Endometrium (tissue), 2 donors: Measurements from ENCODE around the gene NMNAT2.
"Not testable (repeated sequence)": the region's sequence is repeated elsewhere in the genome, so short reads cannot be mapped to it uniquely, and the experiment has no call there.

Experiments used
- FAIRE-seq: peaks from 2 replicates; lab custom pipeline; 2012; peaks lifted over from hg19 to GRCh38; lab: Jason Lieb, UNC
- donor health status: control.
- donor health status: control.

The NMNAT2 gene

DNA sequence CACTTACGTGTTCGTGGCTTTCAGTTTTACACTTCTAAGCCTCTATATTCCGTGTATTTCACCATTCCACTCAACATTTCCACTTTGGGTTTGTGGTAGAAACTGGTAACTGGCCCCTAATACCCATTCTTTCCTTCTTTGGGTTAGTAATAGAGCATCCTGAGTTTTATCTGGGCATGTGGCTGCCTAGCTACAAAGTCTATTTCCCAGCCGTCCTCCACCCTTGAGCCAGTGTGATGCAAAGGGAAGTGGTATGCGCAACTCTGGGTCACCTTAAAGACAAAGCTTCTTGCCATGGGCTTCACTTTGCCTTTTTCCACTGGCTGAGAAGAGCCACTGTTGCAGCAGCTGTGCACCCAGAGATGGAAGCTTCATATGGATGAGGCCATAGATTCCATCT is 158.3 kb downstream of the NMNAT2 start:
- FAIRE-seq: no peak

DNA sequence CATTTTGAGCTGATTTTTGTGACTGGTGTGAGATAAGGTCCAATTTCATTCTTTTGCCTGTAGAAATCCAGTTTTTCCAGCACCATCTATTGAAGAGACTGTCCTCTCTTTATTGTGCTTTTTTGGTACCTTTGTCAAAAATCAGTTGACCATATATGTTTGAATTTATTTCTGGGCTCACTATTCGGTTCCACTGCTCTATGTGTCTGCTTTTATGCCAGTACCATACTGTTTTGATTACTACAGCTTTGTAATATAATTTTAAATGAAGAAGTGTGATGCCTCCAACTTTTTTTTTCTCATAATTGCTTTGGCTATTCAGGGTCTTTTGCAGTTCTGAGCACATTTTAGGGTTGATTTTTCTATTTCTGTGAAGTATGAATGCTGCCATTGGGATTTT is 163.1 kb downstream of the NMNAT2 start:
- no peak for FAIRE-seq

DNA sequence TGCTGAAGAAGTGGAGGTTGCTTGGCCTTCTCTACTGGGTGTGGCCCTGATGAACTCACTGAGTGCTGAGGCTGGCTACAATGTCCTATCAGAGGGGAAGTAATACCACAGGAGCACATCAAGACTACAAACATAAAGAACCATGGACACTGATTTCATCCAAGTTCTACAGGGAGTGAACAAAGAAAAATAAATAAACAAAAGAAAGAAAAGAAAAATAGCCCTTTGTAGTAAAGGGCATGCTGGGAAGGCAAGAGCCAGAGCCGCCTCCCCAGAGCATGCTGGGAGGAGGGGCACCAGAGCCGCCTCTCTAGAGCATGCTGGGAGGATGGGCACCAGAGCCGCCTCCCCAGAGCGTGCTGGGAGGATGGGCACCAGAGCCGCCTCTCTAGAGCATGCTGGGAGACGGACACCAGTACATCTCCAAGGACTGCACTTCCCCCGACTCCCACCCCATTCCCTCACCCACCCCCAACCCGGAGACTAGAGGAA is 166.2 kb downstream of the NMNAT2 start:
- no peak for FAIRE-seq

DNA sequence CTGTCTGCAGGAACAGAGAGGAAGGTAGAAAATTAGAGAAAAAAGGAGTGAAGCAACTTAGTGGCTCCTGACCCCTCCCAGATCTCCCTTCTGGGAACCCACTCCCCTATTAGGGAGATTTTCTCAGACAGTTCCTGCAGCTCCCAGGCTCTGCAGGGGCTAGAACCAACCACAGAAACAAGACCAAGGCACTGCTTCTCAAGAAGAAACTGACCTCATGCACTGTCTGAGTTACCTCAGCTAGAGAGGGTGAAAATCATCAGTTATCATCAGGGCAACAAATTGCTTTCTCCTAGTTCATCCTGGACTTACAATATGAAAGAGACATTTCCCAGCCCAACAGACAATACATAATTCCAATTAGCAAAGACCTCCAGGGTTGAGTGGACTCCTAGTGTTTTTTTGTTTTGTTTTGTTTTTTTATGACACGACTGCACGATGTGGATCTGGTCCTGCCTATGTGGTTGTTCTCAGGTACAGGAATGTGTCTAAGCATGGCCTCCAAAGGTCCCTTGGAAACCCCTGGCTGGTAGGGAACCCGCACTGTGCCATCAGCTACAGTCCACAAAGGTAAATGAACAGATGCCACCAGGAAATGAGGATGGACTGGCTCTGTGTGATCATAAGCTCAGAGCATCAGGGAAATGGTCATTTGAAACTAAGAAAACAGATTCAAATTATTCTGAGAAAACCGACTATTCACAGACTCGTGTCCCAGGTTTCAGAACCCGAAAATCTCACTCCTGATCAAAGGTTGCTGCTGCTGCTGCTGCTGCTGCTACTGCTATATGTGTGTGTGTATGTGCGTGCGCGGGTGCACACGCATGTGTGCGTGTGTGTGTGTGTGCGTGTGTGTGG is 166.8 kb downstream of the NMNAT2 start:
- FAIRE-seq: no peak

DNA sequence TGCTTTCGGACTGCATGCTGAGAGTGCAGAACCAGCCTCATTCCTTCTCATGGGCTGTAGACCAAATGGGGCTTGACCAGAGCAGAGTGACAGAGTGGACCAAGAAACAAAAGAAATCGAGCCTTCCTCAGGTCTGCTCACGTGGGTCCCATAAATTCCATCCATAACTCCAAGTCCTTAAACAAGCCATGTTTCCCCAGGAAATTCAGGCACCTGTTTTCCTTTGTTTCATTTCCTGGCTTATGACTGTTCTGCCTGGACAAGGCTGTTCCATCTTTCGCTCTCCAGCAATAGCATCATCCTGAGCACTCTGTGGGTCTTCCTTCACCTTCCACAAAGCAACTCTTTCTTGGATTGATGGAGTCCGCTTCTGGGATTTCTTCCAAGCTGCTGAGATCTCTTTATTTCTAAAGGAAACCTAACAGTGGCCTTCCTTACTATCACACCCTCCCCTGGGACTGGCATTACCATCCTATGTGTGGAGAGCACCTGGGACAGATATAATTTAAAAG is 168.2 kb downstream of the NMNAT2 start:
- no peak for FAIRE-seq

DNA sequence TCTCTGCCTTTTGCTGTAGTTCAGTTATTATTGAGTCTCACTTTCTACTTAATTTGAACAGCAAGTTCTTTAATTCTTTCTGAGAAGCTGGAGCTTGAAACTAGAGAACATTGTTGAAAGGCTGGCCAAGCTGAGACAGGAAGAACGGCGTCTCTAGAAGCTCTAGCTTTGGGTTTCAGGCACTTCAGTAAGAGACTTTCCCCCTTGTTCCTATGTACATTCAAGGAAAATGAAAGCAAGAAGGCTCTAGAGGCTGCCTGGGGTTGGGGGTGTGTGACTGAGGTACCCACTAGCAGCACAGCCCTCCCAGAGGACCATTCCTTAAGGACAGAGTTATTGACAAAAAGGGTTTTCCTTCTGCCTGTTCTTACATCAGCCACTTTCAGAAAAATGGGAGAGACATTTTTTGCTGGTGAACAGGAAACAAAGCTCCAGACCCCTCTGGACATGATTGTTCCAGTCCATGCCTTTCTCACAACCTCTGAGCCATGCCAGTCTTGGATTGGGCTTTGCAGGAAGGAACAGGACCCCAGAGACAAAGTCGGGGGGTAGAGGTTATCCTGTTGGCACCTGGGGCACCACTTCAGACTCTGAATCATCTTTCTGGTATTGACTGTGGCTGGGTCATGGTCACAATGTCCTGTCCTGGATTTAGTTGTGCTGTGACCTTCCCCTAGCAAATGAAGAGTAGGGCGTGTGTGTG is 169.0 kb downstream of the NMNAT2 start:
- no peak for FAIRE-seq

DNA sequence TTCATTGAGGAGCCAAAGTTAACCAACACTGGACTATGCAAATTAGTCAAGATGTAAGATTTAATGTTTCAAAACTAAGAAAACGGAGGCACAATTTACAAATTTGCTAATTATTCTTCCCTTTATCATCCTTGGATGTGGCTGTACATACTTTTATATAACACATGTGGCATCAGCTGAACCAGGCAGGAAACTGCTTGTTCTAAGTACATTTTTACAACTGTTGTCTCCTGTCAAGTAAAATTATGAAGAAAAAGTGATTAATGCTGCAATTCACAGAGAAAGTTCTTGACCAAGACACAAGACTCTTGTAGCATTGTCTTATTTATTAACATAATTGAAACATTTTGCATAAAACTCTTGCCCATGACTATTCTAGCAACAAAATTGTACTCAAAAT is 170.2 kb downstream of the NMNAT2 start:
- no peak for FAIRE-seq

DNA sequence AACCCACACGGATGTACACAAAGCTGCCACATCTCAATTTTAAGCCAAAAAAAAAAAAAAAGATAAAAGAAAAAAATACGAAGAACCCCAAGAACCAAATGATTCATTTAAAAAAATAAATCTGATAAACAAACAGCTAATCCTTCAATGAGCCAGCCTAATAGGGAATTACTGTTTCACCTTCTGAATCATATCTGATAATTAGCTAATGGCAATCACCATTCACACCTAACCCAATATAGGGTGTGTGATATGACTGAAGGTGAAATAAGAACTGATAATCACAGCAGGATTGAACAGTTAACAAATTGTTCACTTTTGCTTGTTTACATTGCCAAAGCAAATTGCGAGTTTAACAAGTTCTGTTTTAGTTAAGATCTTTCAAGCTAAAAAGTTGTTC is 170.7 kb downstream of the NMNAT2 start:
- FAIRE-seq: no peak

DNA sequence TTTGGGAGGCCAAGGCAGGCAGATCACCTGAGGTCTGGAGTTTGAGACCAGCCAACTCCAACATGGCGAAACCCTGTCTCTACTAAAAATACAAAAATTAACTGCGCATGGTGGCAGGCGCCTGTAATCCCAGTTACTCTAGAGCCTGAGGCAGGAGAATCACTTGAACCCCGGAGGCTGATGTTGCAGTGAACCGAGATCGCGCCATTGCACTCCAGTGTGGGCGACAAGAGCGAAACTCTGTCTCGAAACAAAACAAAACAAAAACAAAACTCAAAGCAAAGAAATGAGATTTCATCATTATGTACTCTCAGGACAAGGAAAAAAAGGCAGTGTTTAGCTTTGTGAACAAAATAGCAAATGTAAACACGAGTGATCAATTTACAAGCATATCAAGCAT is 171.1 kb downstream of the NMNAT2 start:
- no peak for FAIRE-seq

DNA sequence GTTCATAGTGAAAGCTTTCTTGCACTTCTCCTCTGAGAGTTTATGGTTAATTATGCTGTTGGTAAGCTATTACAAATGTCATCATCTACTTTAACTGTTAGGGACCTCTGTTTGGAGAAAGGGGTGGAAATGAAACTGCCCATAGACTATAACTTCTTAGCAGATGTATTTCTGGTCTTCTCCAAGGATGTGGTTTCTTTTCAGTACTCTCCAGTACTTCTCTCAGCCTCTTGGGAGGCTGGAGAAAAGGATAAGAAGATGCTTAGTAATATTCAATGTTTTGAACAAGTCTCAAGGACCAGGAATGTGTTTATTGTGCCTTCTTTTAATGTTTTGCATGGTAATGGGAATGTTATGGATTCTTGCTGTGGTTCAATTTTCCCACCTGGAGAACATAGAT is 171.7 kb downstream of the NMNAT2 start:
- FAIRE-seq: no peak

DNA sequence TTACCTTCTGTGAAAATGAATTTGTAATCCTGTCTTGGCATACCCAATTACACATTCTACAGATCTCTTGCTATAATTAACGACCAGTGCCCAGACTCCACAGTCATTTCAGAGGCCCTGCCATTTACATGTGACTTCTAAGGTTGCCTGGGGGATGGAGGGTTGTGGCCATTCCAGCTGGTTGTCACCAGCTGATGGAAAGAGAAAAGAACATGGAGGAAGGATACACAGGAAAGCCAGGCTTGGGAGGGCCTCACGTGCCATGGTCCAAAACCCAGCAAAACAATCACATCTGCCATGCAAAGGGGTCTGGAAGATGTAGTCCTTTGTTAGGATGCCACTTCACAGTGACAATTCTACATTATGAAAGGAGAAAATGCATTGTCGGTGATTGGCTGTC is 172.8 kb downstream of the NMNAT2 start:
- FAIRE-seq: no peak

DNA sequence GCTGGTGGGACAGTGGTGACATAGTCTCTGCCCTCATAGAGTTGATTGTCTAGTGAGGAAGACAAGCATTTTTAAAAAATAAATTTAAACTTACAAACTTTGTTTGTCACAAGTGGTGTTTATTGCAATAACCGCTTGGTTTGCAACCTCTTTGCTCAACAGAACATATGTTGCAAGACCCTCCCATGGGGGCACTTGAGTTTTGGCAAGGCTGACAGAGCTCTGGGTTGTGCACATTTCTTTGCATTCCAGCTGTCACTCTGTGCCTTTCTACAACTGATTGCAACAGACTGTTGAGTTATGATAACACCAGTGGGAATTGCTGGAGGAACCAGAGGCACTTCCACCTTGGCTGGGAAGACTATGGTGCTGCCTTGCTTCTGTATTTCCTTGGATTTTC is 173.7 kb downstream of the NMNAT2 start:
- no peak for FAIRE-seq

DNA sequence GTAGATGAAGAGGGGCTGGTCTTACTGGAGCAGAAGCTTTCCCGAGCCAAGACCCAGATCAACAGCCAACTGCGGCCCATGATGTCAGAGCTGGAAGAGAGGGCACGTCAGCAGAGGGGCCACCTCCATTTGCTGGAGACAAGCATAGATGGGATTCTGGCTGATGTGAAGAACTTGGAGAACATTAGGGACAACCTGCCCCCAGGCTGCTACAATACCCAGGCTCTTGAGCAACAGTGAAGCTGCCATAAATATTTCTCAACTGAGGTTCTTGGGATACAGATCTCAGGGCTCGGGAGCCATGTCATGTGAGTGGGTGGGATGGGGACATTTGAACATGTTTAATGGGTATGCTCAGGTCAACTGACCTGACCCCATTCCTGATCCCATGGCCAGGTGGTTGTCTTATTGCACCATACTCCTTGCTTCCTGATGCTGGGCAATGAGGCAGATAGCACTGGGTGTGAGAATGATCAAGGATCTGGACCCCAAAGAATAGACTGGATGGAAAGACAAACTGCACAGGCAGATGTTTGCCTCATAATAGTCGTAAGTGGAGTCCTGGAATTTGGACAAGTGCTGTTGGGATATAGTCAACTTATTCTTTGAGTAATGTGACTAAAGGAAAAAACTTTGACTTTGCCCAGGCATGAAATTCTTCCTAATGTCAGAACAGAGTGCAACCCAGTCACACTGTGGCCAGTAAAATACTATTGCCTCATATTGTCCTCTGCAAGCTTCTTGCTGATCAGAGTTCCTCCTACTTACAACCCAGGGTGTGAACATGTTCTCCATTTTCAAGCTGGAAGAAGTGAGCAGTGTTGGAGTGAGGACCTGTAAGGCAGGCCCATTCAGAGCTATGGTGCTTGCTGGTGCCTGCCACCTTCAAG is 174.8 kb downstream of the NMNAT2 start:
- FAIRE-seq: no peak

DNA sequence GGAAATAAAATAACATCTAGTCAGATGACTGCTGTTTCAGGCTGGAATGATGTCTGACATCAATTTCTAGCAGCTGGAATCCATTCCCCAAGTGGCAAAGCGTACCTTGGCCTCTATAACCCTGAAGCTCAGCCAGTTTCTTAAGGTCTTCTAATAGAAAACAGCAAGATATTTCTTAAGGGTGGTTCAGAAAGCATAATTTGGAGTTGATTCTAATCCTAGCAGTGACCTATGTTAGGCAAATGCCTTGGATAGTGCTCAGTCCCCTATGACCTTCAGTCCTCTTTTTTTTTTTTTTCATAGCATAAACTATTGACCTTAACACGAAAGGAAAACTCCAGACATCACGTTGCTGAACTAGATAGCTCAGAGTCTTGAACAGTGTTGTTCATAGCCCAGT is 175.6 kb downstream of the NMNAT2 start:
- FAIRE-seq: no peak

DNA sequence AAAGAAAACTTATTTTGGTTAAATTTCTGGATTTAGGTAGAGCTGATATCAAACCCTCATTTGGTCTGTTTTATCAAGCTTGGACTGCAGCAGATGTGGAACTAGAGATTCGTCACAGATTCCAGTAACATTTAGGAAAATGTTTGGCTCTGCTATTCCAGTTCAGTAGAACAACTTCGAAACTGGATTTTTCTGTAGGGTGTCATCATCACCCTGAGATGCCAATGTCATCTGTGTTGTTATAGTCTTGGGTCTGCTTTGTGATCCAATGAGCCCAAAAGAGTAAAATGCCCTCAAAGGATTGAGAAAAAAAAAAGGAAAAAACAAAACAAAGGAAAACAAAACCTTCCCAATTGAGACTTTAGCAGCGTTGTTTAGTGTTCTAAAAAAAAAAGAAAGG is 176.7 kb downstream of the NMNAT2 start:
- FAIRE-seq: no peak

DNA sequence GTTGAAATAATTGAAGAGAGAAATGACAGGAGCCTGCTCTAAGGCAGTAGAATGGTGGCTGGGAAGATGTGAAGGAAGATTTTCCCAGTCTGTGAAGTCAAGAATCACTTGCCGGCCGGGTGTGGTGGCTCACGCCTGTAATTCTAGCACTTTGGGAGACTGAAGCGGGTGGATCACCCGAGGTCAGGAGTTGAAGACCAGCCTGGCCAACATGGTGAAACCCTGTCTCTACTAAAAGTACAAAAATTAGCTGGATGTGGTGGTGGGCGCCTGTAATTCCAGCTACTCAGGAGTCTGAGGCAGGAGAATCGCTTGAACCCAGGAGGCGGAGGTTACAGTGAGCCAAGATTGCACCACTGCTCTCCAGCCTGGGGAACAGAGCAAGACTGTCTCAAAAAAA is 177.3 kb downstream of the NMNAT2 start:
- not testable (repeated sequence) for FAIRE-seq

DNA sequence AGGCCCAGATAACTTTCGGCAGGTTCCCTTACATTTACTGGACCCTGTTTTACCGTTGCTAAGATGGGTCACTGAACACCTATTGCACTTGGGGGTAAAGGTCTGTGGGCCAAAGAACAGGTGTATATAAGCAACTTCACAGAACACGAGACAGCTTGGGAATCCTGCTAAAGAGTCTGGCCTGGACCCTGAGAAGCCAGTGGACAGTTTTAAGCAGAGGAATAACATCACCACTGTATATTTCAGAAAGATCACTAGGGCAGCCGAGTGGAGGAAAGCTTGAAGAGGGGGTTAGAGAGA is 177.7 kb downstream of the NMNAT2 start:
- no peak for FAIRE-seq

DNA sequence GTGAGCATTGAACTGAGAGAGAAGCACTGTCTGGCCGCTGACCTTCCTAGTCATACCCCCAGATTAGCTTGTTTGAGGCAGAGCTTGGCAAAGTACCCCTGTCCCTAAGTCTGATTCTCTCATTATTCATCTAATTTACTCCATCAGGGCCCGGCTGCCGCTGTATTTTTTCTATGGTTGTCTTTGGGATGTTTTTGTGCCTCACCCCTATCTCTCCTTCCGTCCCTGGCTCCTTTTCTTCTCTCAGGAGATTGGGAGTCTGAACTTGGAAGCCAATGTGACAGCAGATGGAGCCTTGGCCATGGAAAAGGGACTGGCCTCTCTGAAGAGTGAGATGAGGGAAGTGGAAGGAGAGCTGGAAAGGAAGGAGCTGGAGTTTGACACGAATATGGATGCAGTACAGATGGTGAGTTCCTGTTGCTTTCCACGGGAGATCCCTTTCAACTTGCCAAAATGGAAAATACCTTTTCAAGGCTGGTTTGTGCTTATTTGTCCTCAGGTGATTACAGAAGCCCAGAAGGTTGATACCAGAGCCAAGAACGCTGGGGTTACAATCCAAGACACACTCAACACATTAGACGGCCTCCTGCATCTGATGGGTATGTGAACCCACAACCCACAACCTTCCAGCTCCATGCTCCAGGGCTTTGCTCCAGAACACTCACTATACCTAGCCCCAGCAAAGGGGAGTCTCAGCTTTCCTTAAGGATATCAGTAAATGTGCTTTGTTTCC is 178.2 kb downstream of the NMNAT2 start:
- no peak for FAIRE-seq

DNA sequence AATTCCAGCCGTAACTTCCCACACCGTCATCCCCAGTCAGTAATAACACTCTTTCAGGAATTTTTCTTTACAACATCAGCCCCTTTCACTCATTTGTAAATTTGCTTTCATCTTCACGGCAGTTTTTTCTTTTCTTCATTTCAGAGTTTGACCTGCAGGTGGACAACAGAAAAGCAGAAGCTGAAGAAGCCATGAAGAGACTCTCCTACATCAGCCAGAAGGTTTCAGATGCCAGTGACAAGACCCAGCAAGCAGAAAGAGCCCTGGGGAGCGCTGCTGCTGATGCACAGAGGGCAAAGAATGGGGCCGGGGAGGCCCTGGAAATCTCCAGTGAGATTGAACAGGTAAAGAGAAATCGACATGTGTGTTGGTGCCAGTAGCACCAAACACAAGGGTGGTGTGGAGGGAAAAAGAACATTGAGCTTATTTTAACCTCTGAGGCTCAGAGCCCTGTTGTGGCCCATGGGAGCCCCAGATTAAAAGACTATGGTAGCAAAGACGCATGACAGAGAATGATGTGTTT is 178.9 kb downstream of the NMNAT2 start:
- no peak for FAIRE-seq

DNA sequence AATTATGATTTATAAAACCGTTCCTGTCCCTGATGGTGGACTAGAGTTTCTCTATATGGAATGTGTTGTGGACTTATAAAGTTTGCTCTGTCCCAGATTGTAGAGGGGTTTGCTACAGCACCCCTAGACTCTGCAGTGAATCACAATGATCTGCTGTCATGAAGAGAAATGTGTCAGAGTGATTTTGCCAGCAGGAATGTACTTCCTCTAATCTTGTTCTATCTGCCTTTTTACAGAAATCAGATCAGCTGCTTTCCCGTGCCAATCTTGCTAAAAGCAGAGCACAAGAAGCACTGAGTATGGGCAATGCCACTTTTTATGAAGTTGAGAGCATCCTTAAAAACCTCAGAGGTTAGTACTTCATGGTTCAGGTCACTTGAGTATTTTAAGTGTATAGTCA is 180.1 kb downstream of the NMNAT2 start:
- no peak for FAIRE-seq

DNA sequence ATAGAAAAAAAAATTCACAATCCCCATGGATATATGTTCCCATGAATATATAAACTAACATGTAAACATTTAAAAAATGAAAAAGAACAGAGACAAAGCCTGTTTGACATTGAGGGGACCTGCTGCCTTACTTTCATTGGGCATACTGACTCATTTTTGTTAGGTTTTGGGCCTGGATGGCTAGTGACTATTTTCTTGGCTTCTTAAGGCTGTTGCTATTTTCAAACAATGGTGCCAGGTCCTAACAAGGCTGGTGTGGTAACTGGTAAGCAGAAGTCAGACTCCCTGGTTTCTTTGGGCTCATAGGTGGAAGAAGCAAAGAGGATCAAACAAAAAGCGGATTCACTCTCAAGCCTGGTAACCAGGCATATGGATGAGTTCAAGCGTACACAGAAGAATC is 181.1 kb downstream of the NMNAT2 start:
- no peak for FAIRE-seq
